GM13977 (cell line): ENCODE measurements around the gene DUSP5.
"Not testable (repeated sequence)": the region's sequence is repeated elsewhere in the genome, so short reads cannot be mapped to it uniquely, and the experiment has no call there.

ENCODE experiments used
- DNase-seq: peaks from one replicate; pipeline ENCODE4 v3.0.0; 2012; ENCODE audit warnings: low spot score
- CTCF ChIP-seq: IDR thresholded peaks from 2 replicates; pipeline ENCODE4 v1.5.1; 2012; ENCODE audit warnings: mild to moderate bottlenecking, control low read depth; ENCODE audit not compliant: insufficient read depth; ENCODE audit errors: extremely low read depth, missing control alignments
- in situ Hi-C: fragments of 300-500 bp; cut with MboI; formaldehyde crosslinking; loops from one replicate; pipeline ENCODE4 v1.12.0; 2022; ENCODE audit warnings: low sequenced_read_pairs, low pct_unique_long_range_greater_than_20kb, mixed read lengths, inconsistent platforms; ENCODE audit not compliant: unreplicated experiment

Gene DUSP5

GRCh38 chr10:110458266-110458920 lies 39.3 kb upstream of the DUSP5 start:
- in situ Hi-C loops, result no loop called here

GRCh38 chr10:110459600-110459999 lies 38.1 kb upstream of the DUSP5 start:
- in situ Hi-C loops, result no loop called here
- DNase-seq, result no peak
- TF ChIP-seq CTCF, result no peak

More at GRCh38 chr10:110458266-110458920, 39.3 kb upstream of the DUSP5 start:
- TF ChIP-seq CTCF, result no peak
- DNase-seq, result no peak

- DNase-seq, result peak; percentile 31
- in situ Hi-C loops, result no loop called here
Measured at GRCh38 chr10:110460111-110460809, 37.4 kb upstream of the DUSP5 start.

GRCh38 chr10:110461088-110461487 lies 36.6 kb upstream of the DUSP5 start:
- in situ Hi-C loops, result no loop called here
- TF ChIP-seq CTCF, result no peak
- no peak for DNase-seq

More at GRCh38 chr10:110460111-110460809, 37.4 kb upstream of the DUSP5 start:
- TF ChIP-seq CTCF, result no peak

- TF ChIP-seq CTCF, result no peak
- no peak for DNase-seq
Measured at GRCh38 chr10:110461530-110461929, 36.2 kb upstream of the DUSP5 start.

GRCh38 chr10:110462166-110463095 lies 35.3 kb upstream of the DUSP5 start:
- DNase-seq, result no peak
- no peak for TF ChIP-seq CTCF
- in situ Hi-C loops, result no loop called here

More at GRCh38 chr10:110461530-110461929, 36.2 kb upstream of the DUSP5 start:
- in situ Hi-C loops, result no loop called here

GRCh38 chr10:110468258-110468657 lies 29.4 kb upstream of the DUSP5 start:
- DNase-seq, in situ Hi-C loops: not testable (repeated sequence)

- in situ Hi-C loops, DNase-seq: not testable (repeated sequence)
Measured at GRCh38 chr10:110470541-110470940, 27.2 kb upstream of the DUSP5 start.
